Activated CD8-positive, alpha-beta T cell treated with anti-CD3 and anti-CD28 coated beads, Interleukin-2, amount 10 ng/mL, durations not matched to agents 7 days and 5 days (primary cell): ENCODE measurements around the gene FBXO34. TPM values are rescaled to one million over a fixed set of nuclear protein-coding genes. Genes with fewer than 3 reads are reported as not detected.
A peak's percentile ranks its signal among the peaks of the same experiment; 100 is the strongest.
"Not testable (repeated sequence)": the region's sequence is repeated elsewhere in the genome, so short reads cannot be mapped to it uniquely, and the experiment has no call there.

Source experiments
- ATAC-seq: fragments of 150-1000 bp; cut with Tn5 transposase; one replicate; pipeline ENCODE4 v1.10.0; 2021; ENCODE audit warnings: moderate library complexity
- CTCF ChIA-PET: fragments of 350-600 bp; sonication (Branson Sonifier 250); formaldehyde crosslinking; loops from one replicate; lab custom pipeline; 2021; ENCODE audit warnings: antibody characterized with exemption; lab: Charles Lee
- POLR2A ChIA-PET: fragments of 350-600 bp; sonication (Branson Sonifier 250); formaldehyde crosslinking; loops from one replicate; lab custom pipeline; 2021; ENCODE audit warnings: antibody characterized with exemption; lab: Charles Lee
- DNase-seq: peaks from one replicate; pipeline ENCODE4 v3.0.0-alpha.2; 2020
- H3K27ac Mint-ChIP-seq: one replicate; pipeline ENCODE4 v1.8.0; 2021; ENCODE audit warnings: mild to moderate bottlenecking, mixed read lengths
- H3K27me3 Mint-ChIP-seq: one replicate; pipeline ENCODE4 v1.8.0; 2021; ENCODE audit warnings: low read depth, mixed read lengths
- H3K36me3 Mint-ChIP-seq: one replicate; pipeline ENCODE4 v1.8.0; 2021; ENCODE audit warnings: low read depth, mixed read lengths
- H3K4me1 Mint-ChIP-seq: one replicate; pipeline ENCODE4 v1.8.0; 2021; ENCODE audit warnings: low read depth, mixed read lengths
- H3K4me3 Mint-ChIP-seq: one replicate; pipeline ENCODE4 v1.8.0; 2021; ENCODE audit warnings: mild to moderate bottlenecking, mixed read lengths
- H3K9me3 Mint-ChIP-seq: one replicate; pipeline ENCODE4 v1.8.0; 2022; ENCODE audit warnings: mixed read lengths; ENCODE audit not compliant: insufficient read depth
- total RNA-seq, 2 experiments: library from RNA; stranded (reverse); gene quantifications; one replicate each; pipeline ENCODE4 v1.2.3, GENCODE V29; 2021

FBXO34 gene
- total RNA-seq, 2 experiments from 2014 or later: 17.4 to 18.3 TPM

DNA sequence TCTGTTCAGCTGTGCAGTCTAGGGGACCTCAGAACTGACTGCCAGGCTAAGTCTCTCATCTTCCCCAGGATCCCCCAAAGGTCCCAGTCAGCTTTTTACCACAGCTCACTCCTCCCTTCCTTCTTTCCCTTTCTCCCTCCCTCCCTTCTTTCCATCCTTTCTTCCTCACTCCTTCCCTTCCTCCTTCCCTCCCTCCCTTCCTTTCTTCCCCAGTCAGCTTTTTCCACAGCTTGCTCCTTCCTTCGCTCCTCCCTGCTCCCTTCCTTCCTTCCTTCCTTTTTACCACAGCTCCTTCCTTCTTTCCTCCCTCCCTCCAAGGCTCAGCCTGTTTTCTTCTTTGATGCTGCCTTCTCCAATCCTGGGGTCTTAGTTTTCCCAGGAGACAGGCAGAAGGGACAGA is 101.2 kb downstream of the FBXO34 start:
- no peaks in the 10 kb centered on the region for H3K9me3 Mint-ChIP-seq

DNA sequence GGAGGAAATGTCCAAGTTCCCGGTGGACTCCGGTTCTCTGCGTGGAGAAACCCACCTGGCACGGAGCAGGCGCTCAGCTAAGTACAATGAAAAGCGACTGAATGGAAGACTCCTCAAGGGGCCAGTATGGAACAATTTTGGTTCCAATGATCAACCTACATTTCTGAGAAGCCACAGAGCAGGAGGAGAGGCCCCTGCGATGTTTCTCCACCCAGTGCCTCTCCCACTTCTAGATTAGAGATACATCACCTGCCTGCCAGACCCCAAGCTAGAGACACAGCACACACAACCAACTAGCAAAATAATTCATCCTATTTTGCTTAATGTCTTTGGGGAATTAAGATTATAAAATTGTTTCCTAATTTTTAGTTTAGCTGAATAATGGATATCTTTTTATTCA is 101.6 kb downstream of the FBXO34 start:
- Mint-ChIP-seq H3K4me1 (peaks cover 19% of the 10 kb centered on the region), H3K4me3 (no peak overlapping the region), H3K36me3 (peaks cover 36% of the 10 kb centered on the region), H3K27me3 (no peaks in the 10 kb centered on the region), H3K27ac (no peak overlapping the region), H3K9me3 (no peaks in the 10 kb centered on the region)
- ATAC-seq (no peak), DNase-seq (no peak)
- POLR2A ChIA-PET: interaction anchor here (0.9 to 1.4 kb wide), 4 partner anchors 17 to 102 kb away, joined by 3 to 4 read pairs (median 4); no protein-coding TSS in a partner anchor
- CTCF ChIA-PET: interaction anchor here (1.0 to 3.3 kb wide), 5 partner anchors 11 to 127 kb away, joined by 3 to 14 read pairs (median 4); no protein-coding TSS in a partner anchor

More for the DNA sequence above, 101.2 kb downstream of the FBXO34 start:
- peaks cover 36% of the 10 kb centered on the region for H3K36me3 Mint-ChIP-seq
- CTCF ChIA-PET: interaction anchor here (0.6 to 3.3 kb wide), 7 partner anchors 12 to 127 kb away, joined by 3 to 14 read pairs (median 4); no protein-coding TSS in a partner anchor
- H3K27me3 Mint-ChIP-seq: no peaks in the 10 kb centered on the region
- DNase-seq (no peak), ATAC-seq (no peak)
- H3K4me3 Mint-ChIP-seq: no peak overlapping the region
- peaks cover 19% of the 10 kb centered on the region for H3K4me1 Mint-ChIP-seq
- peak overlapping the region; percentile 23 for H3K27ac Mint-ChIP-seq
- POLR2A ChIA-PET: interaction anchor here (0.8 to 1.4 kb wide), 4 partner anchors 16 to 102 kb away, joined by 3 to 4 read pairs (median 3); partner anchors contain the start of gene ATG14

DNA sequence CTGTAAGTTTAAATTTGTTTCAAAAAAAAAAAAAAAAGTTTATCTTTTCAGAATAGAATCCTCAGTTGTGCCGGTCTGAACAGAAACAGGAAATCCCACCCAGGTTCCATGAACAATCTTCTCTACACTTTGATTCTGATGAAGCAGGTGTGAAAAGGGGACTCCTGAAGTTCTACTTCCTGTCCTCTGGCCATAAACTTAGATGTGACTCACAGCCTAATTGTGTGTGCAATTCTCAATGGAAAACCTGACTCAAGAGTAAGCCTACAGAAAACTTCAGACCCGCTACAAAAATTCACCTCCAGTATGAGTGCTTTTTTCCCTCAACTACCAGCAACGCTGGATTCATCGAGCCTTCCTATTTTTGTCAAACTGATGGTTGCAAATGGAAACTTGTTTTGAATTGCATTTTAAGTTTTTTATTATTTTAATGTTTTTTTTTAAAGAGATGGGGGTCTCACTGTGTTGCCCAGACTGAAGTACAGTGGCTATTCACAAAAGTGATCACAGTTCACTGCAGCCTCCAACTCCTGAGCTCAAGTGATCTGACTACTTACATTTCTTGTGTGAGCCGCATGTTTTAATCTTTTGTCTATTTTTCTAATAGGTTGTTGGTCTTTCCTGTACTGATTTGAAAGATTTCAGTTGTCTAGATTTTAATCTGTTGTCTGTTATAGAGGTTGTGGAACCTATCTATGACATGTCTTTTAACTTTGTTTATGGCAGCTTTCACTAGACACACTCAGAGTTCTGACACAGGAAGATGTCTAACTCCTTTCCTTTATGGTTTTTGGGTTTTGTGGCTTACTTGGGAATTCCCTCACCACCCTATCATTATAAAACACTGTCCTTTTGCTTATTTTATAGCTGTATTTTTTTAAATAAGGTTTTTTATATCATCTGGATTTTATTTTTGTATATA is 102.8 kb downstream of the FBXO34 start:
- Mint-ChIP-seq H3K27ac (peak overlapping the region; percentile 75), H3K27me3 (no peaks in the 10 kb centered on the region), H3K4me3 (peak overlapping the region; percentile 30), H3K36me3 (peaks cover 28% of the 10 kb centered on the region), H3K9me3 (no peaks in the 10 kb centered on the region), H3K4me1 (peaks cover 19% of the 10 kb centered on the region)
- ATAC-seq (peak; percentile 77), DNase-seq (peak; percentile 41)
- ChIA-PET POLR2A (interaction anchor here (0.6 to 1.2 kb wide), 6 partner anchors 13 to 429 kb away, joined by 3 to 8 read pairs (median 3); partner anchors contain the start of gene DLGAP5), CTCF (interaction anchor here (0.7 to 2.3 kb wide), 9 partner anchors 11 to 285 kb away, joined by 4 to 11 read pairs (median 5); no protein-coding TSS in a partner anchor)

DNA sequence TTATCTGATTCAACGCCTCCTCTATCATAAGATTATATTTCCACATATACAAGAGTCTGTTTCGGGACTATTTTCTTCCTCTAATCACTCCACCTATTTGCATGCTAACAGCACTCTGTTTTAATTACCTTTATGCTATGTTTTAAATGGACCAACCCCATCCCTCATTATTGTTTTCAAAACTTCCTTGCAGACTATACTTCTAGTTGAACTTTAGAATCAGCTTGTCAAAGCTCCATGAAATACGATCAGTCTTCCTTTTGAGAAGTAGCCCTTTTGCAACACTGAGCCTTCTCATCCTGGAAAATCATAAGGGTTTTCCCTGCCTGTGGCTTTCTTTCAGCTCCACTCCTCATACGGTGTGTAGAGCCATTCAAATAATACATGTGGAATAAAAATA is 103.5 kb downstream of the FBXO34 start:
- H3K27me3 Mint-ChIP-seq: no peaks in the 10 kb centered on the region
- peaks cover 19% of the 10 kb centered on the region for H3K4me1 Mint-ChIP-seq
- ChIA-PET CTCF (interaction anchor here (0.7 to 2.3 kb wide), 9 partner anchors 11 to 284 kb away, joined by 4 to 11 read pairs (median 5); no protein-coding TSS in a partner anchor), POLR2A (interaction anchor here (0.6 to 1.2 kb wide), 5 partner anchors 18 to 428 kb away, joined by 3 to 8 read pairs (median 3); partner anchors contain the start of gene DLGAP5)
- peaks cover 27% of the 10 kb centered on the region for H3K36me3 Mint-ChIP-seq
- no peak for ATAC-seq
- DNase-seq: no peak
- H3K27ac Mint-ChIP-seq: no peak overlapping the region
- peak overlapping the region; percentile 2 for H3K4me3 Mint-ChIP-seq
- no peaks in the 10 kb centered on the region for H3K9me3 Mint-ChIP-seq

DNA sequence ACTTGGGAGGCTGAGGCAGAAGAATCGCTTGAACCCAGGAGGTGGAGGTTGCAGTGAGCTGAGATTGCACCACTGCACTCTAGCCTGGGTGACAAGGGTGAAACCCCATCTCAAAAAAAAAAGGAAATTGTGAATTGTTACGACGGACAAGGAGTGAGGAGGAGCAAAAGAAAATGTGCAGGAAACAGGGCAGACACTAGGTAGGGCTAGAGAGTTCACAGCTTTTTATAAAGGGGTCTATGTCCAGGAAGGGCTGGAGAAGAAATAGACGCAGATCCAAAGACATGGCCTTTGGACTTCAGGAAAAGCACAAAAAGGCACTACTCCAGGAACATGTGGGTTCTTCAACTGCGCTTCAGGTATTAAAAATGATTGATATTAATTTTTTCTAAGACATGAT is 106.0 kb downstream of the FBXO34 start:
- H3K4me3 Mint-ChIP-seq: no peak overlapping the region
- peaks cover 33% of the 10 kb centered on the region for H3K36me3 Mint-ChIP-seq
- H3K27me3 Mint-ChIP-seq: no peaks in the 10 kb centered on the region
- no peaks in the 10 kb centered on the region for H3K9me3 Mint-ChIP-seq
- DNase-seq (no peak), ATAC-seq (no peak)
- ChIA-PET POLR2A (no interaction called here), CTCF (interaction anchor here (1.4 kb wide), 1 partner anchor 8 kb away, joined by 3 read pairs; no protein-coding TSS in a partner anchor)
- H3K27ac Mint-ChIP-seq: no peak overlapping the region
- peaks cover 19% of the 10 kb centered on the region for H3K4me1 Mint-ChIP-seq

DNA sequence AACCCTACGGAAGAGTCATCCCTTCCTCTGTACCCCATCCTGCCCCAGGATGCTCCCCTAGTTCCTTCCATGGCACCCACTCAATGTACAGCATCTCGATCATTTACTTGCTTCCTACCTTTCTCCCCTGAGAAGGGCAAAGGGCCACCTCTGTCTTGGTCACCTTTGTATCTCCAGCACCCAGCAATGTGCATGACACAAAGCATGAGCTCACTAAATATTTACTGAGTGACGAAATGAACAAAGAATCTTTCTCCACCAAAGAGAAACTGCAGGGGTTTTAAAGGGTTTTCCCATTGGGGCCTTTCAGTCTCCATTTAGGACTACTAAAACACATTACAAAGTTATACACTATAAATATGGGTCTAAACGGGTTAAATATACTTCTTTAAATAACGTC is 109.8 kb downstream of the FBXO34 start:
- H3K4me1 Mint-ChIP-seq: peaks cover 3% of the 10 kb centered on the region
- H3K36me3 Mint-ChIP-seq: peaks cover 27% of the 10 kb centered on the region
- POLR2A ChIA-PET: no interaction called here
- CTCF ChIA-PET: interaction anchor here (0.7 to 0.9 kb wide), 2 partner anchors 17 to 135 kb away, joined by 3 read pairs; no protein-coding TSS in a partner anchor
- no peak for ATAC-seq
- no peak overlapping the region for H3K4me3 Mint-ChIP-seq
- H3K9me3 Mint-ChIP-seq: no peaks in the 10 kb centered on the region
- H3K27ac Mint-ChIP-seq: no peak overlapping the region
- H3K27me3 Mint-ChIP-seq: no peaks in the 10 kb centered on the region
- no peak for DNase-seq

DNA sequence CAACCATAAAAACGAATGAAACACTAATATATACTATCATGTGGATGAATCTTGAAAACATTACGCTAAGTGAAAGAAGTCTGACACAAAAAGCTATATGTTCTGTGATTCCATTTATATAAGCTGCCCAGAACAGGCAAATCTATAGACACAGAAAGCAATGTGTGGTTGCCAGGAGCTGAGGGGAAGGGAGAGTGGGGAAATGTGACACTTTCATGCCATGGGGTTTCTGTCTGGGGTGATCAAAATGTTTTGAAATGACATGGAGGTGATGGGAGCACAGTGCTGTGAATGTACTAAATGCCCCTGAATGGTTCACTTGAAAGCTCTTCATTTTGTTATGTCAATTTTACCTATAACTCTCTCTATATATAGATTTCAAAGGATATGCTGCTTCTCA is 110.3 kb downstream of the FBXO34 start:
- Mint-ChIP-seq H3K27ac (no peak overlapping the region), H3K4me1 (peaks cover 7% of the 10 kb centered on the region), H3K9me3 (no peaks in the 10 kb centered on the region), H3K36me3 (peaks cover 22% of the 10 kb centered on the region), H3K4me3 (no peak overlapping the region), H3K27me3 (no peaks in the 10 kb centered on the region)
- ChIA-PET CTCF (interaction anchor here (0.7 to 0.9 kb wide), 2 partner anchors 18 to 136 kb away, joined by 3 read pairs; no protein-coding TSS in a partner anchor), POLR2A (no interaction called here)
- DNase-seq: no peak
- ATAC-seq: no peak

DNA sequence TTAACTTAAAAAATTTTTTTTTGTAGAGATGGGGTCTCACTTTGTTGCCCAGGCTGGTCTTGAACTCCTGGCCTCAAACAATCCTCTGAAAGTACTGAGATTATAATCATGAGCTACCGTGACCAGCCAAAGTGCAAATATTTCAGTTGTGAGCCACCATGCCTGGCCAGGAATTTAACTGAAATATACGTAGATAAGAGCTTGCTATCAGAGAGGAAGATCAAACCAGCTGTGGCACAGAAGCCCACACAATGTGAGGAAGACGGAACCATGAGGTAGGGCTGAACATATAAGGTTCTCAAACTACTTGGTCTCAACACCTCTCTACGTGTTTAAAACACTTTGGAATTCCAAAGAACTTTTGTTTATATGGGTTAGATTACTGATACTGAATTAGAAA is 111.3 kb downstream of the FBXO34 start:
- POLR2A ChIA-PET: interaction anchor here (0.5 kb wide), 1 partner anchor 1998 kb away, joined by 8 read pairs; no protein-coding TSS in a partner anchor
- H3K4me1 Mint-ChIP-seq: peaks cover 12% of the 10 kb centered on the region
- CTCF ChIA-PET: interaction anchor here (1.5 kb wide), 1 partner anchor 64 kb away, joined by 5 read pairs; no protein-coding TSS in a partner anchor
- H3K9me3 Mint-ChIP-seq: no peaks in the 10 kb centered on the region
- H3K27me3 Mint-ChIP-seq: no peaks in the 10 kb centered on the region
- peaks cover 18% of the 10 kb centered on the region for H3K36me3 Mint-ChIP-seq
- ATAC-seq: no peak
- H3K4me3 Mint-ChIP-seq: no peak overlapping the region
- no peak overlapping the region for H3K27ac Mint-ChIP-seq
- DNase-seq: no peak

DNA sequence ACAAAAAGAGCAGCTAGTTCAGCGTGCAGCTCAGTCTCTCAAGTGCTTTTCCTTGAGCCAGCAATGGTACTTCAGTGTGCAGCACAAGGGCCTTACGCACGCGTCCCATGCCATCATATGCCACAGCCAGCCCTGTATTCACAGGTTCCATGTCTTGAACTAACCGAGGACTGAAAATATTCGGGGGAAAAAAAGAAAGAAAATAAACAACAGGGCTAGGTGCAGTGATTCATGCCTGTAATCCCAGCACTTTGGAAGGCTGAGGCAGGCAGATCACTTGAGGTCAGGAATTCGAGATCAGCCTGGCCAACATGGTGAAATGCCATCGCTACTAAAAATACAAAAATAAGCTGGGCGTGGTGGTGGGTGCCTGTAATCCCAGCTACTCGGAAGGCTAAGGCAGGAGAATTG is 111.8 kb downstream of the FBXO34 start:
- DNase-seq, H3K4me3 Mint-ChIP-seq, POLR2A ChIA-PET, ATAC-seq, H3K27ac Mint-ChIP-seq, H3K9me3 Mint-ChIP-seq, H3K27me3 Mint-ChIP-seq: not testable (repeated sequence)
- peaks cover 12% of the 10 kb centered on the region for H3K4me1 Mint-ChIP-seq
- CTCF ChIA-PET: interaction anchor here (1.1 to 1.5 kb wide), 2 partner anchors 33 to 63 kb away, joined by 3 to 5 read pairs; no protein-coding TSS in a partner anchor
- H3K36me3 Mint-ChIP-seq: peaks cover 18% of the 10 kb centered on the region

DNA sequence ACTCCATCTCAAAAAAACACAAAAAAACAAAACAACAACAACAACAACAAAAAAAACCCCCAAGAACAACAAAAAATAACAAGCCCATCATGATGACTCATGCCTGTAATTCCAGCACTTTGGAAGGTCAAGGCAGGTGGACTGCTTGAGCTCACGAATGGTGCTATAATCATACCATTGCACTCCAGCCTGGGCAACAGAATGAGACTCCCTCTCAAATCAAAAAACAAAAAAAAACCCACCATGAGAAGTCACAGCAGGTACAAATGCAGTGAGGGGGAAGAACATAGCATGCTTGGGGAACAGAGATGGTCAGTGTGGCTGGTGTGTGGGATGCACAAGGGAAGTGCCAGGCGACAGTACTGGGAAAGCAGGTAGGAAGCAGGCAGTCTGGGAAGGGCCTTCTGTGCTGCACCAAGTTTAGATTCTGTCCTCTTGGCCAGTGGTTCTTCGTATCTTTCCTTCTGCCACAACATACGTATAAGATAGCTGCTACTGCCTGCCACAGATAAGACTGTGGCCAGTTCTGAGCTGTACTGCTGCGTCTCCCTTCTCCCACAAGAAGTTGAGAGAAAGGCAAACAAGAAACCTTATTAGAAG is 112.4 kb downstream of the FBXO34 start:
- ATAC-seq (no peak), DNase-seq (no peak)
- Mint-ChIP-seq H3K36me3 (peaks cover 18% of the 10 kb centered on the region), H3K4me1 (peaks cover 12% of the 10 kb centered on the region), H3K4me3 (no peak overlapping the region), H3K9me3 (no peaks in the 10 kb centered on the region), H3K27ac (no peak overlapping the region), H3K27me3 (no peaks in the 10 kb centered on the region)
- ChIA-PET CTCF (interaction anchor here (1.1 to 1.5 kb wide), 3 partner anchors 11 to 63 kb away, joined by 3 to 5 read pairs (median 4); no protein-coding TSS in a partner anchor), POLR2A (interaction anchor here (0.7 to 0.9 kb wide), 2 partner anchors 13 to 357 kb away, joined by 3 to 4 read pairs; partner anchors contain the start of gene WDHD1)

DNA sequence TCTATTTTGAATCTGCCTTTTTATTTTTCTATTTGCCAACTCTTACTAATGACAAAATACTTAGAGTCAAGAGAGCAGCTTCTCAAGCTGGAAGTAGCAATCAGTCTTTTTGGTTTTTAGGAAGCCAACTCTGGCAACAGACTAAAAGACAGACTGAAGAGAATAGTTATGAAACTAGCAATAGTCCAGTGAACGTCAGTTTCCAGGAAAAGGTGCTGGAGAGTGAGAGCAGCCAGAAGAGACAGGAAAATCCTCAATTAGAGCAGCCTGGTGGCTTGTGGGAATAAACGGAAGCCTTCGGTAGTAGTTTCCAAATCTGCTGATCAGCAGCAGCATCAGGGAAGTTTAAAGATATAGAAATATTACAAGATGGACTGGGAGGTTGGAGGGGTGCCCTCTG is 113.3 kb downstream of the FBXO34 start:
- ChIA-PET POLR2A (interaction anchor here (0.9 kb wide), 1 partner anchor 358 kb away, joined by 4 read pairs; the partner anchor contains the start of gene WDHD1), CTCF (interaction anchor here (1.3 to 2.1 kb wide), 2 partner anchors 10 to 12 kb away, joined by 4 to 7 read pairs; no protein-coding TSS in a partner anchor)
- H3K4me1 Mint-ChIP-seq: peaks cover 12% of the 10 kb centered on the region
- H3K27me3 Mint-ChIP-seq: no peaks in the 10 kb centered on the region
- H3K36me3 Mint-ChIP-seq: peaks cover 16% of the 10 kb centered on the region
- ATAC-seq (no peak), DNase-seq (no peak)
- H3K27ac Mint-ChIP-seq: no peak overlapping the region
- no peak overlapping the region for H3K4me3 Mint-ChIP-seq
- H3K9me3 Mint-ChIP-seq: no peaks in the 10 kb centered on the region
